ENCODE measurements around the gene NFATC3.

The NFATC3 gene

DNA sequence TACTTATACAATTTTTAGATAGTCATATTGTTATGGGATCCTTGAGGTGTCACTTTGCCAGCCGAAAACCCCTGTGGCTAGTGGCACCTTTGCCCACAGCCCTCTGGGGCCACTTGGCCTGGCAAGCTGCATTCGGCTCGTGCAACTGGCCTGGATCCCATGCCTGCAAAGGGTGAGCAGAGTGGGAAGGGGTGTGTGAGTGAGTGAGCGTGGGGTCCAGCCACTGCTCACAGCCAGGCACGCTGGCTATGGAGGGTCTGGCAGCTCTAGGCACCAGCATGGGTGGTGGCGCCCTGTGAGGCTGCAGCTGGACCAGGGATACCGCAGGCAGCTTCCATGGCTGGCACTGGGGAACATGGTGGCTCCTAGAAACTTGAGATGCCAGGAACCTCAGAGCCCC is 101.7 kb downstream of the NFATC3 start:
- no peak for DNase-seq (ENCODE audit: low read depth in 3 of 3)

DNA sequence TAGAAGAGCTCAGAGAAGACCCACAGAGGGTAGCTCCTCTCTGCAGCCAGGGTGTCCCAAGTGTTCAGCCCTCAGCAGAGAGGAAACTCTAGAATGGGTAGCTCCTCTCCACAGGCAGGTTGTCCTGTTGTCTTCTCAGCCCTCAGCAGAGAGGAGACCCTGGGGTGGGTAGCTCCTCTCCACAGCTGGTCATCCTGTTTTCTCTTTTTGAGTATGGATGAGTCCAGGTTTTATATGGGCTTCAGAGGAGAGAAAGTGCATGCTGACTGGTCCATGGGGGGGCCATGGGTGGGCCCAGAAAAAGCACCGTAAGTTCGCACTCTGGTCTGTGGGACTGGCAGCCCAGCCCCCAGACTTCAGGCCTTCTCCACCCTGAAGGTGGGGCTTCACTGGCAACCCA is 102.3 kb downstream of the NFATC3 start:
- DNase-seq (ENCODE audit: low read depth in 3 of 3): no peak

DNA sequence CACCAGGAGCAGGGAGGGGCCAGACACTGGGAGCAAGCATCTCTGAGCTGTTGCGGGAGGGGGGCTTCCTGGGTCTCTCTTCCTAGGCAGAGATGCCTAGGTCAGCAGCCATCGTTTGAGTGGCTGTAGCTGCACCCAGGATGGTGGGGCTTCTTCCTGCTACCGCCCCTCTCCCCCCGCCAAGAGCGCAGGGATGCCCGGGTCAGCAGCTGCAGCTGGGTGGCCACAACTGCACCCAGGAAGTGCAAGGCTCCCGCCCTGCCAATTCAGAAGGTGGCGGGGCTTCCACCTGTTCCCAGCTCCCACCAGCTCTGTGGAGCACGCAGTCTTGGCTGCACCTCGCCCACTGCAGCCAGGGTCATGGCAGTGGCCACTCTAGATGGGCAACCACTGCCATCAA is 103.0 kb downstream of the NFATC3 start:
- no peak for DNase-seq (ENCODE audit: low read depth in 3 of 3)

DNA sequence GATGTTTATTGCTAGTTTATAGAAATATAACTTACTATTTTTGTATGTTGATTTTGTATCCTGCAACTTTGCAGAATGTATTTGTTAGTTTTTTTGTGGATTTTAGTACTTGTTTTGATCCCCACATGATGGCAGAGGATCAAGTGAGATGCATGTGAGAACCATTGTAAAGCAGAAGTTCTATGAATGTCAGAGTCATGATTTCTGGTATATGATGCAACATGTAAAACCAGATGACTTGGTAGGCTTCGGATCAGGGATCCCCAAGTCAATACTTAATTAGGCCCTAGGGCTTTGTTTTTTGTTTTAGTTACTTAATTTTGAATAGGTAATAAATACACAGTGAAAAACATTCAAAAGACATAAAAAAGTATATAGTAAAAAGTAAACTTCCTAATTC is 104.9 kb downstream of the NFATC3 start:
- DNase-seq (ENCODE audit: low read depth in 3 of 3): no peak

DNA sequence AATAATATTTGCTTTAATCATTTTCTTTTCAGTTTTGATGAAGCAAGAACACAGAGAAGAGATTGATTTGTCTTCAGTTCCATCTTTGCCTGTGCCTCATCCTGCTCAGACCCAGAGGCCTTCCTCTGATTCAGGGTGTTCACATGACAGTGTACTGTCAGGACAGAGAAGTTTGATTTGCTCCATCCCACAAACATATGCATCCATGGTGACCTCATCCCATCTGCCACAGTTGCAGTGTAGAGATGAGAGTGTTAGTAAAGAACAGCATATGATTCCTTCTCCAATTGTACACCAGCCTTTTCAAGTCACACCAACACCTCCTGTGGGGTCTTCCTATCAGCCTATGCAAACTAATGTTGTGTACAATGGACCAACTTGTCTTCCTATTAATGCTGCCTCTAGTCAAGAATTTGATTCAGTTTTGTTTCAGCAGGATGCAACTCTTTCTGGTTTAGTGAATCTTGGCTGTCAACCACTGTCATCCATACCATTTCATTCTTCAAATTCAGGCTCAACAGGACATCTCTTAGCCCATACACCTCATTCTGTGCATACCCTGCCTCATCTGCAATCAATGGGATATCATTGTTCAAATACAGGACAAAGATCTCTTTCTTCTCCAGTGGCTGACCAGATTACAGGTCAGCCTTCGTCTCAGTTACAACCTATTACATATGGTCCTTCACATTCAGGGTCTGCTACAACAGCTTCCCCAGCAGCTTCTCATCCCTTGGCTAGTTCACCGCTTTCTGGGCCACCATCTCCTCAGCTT is 105.8 kb downstream of the NFATC3 start:
- no peak for DNase-seq (ENCODE audit: low read depth in 3 of 3)

DNA sequence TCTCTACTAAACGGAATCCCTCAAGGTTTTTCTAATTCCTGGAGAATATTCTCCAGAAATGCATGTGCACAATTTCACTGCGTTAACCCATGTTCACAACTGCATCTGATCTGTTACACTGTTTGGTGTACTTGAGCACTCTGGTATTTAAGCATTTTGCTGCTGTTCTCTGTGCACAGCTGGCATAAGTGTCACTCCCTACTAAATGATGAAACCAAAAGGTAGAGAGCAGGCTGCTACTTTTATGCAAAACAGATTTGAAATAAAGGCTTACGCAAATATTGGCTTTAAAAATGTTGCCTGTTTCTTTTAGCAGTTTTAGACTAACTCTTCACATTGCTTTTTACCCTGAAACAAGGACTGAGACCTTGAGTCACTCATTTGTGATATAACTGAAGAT is 109.1 kb downstream of the NFATC3 start:
- DNase-seq (ENCODE audit: low read depth in 3 of 3): no peak

DNA sequence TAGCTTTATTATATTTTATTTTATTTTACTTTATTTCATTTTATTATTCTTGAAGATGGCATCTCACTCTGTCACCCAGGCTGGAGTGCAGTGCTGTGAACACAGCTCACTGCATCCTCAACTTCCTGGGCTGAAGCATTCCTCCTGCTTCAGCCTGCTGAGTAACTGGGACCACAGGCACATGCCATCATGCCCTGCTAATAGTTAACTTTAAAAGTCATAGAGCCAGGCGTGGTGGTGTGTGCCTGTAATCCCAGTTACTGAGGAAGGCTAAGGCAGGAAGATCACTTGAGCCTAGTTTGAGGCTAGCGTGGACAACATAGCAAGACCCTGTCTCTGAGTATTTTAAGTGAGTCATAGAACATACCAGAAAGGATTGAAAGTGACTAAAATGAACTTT is 112.1 kb downstream of the NFATC3 start:
- no peak for DNase-seq (ENCODE audit: low read depth in 3 of 3)

DNA sequence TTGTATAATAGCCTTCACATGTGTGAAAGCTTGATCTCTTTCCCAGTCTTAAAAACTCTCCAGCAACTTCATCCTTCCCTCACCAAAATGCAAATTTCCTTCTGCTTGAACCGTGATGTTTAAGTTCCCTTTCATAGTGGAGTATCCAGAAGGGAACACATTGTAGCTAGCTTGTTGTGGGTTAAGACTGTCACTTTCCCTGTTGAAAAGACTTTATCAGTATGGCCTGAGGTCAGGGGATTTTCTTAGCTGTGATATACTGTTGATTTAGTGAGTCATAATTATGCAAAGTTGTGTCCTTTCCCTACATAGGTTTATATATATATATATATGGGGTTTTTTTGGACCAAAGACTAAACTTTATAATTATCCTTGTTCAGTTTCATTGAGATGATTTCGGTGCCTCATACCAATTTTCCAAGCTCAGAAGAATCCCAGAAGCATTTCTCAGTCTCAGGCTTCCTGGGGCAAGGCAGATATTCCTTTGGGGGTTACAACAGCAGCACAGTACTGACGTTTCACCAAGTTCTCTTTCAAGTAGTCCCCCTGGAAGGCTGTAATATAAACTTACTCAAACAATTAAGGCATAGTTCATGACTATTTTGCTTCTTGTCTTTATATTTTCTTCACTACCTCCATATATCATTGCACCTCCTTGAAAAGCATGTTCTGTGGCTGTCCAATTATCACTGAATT is 115.1 kb downstream of the NFATC3 start:
- DNase-seq (ENCODE audit: low read depth in 3 of 3): no peak

DNA sequence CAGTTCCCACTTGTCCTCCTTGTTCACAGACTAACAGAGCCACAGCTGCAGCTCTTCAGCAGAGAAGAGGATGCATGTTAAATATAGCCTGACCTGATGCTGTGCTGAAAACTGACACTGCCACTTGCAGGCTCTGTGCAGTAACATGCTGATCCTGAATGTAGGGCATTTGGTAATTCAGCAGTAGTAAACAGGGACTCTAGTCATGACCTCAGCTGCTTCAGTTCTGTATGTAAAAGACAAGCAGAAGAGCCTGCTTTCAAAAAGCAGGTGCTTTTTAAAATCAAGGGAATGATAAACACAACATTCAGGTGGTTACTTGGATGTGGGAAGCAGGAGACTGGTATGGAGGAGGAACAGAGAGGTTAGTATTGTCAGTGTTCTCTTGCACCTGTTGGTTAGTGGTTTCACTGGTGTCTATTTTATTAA is 116.9 kb downstream of the NFATC3 start:
- no peak for DNase-seq (ENCODE audit: low read depth in 3 of 3)

DNA sequence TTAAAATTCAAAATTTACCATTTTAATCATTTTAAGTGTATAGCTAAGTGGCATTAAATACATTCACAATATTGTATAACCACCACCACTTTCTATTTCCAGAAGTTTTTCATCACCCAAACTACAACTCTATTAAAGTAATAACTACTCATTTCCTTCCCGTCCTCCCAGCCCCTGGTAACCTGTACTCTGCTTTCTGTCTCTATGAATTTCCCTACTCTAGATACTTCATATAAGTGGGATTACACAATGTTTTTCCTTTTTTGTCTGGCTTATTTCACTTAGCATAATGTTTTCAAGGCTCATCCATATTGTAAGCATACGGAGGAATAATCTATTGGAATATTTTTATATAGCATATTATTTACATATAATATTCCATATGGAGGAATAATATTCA is 121.1 kb downstream of the NFATC3 start:
- no peak for DNase-seq (ENCODE audit: low read depth in 3 of 3)

DNA sequence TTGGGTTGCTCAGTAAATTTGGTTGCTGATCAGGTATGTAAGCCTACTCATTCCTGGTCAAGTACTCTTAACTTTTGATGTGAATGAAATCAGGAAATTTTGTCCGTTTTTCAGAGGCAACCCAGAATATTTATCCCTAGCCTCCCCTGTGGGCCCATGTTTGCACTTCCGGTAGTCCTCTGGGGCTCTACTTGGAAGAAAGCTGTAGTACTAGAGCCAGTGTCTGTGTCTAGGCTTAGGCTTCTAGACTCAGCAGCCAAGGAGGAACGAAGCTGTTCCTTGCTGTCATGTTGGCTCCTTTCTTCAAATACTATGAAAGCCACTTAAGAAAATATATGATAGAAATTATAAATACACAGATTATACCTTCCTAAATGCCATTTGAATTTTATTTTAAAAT is 129.6 kb downstream of the NFATC3 start:
- no peak for DNase-seq (ENCODE audit: low read depth in 3 of 3)

DNA sequence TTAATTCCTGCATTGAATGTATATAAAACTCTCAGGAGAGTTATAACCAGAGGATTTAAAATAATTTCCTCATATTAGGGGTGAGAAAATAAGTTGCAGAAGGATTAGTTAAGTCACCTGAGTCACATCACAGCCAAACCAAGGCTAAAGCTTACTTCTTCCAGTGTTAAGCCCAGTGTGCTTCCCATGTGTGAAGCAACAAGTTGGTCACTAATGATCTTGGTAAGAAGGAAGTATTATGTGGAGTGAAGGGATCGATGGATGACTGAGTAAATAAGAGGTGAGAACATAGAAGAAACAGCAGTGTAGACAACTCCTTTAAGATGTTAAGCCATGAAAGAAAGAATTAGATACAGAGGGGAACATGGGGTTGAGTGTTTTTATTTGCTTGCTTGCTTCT is 130.1 kb downstream of the NFATC3 start:
- DNase-seq (ENCODE audit: low read depth in 3 of 3): no peak

DNA sequence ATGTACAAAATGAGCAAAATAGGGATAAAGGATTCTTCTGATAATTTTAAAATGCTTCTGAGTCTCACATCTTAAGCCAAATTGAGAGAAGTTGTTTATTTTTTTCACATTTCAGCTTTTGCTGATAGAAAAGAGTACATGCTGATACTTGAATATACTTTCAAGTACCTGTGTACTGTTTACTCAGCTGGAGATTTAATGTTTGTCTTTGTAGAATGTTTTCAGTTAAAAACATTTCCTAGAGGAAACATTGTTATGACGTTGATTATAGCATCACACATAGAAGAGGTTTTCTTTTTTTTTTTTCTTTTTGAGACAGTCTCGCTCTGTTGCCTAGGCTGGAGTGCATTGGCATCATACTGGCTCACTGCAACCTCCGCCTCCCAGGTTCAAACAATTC is 131.1 kb downstream of the NFATC3 start:
- no peak for DNase-seq (ENCODE audit: low read depth in 3 of 3)

DNA sequence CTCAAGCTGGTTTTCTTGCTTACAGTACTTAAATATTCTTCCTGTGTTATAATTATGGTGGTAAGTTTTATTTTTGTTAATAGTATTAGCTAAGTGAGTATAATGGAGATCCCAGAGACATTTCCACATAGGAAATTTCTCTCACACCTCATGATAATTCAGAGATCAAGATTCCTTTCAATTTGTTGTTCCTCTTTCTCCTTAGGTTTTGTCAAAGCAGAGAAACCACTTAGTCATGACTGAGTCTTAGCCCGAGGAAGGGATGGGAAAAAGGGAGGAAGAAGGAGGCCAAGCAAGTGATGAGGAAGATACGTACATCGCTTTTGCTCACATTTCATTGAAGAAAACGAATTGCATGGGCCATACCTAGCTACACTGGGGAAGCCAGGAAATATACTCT is 132.3 kb downstream of the NFATC3 start:
- DNase-seq (ENCODE audit: low read depth in 3 of 3): no peak

DNA sequence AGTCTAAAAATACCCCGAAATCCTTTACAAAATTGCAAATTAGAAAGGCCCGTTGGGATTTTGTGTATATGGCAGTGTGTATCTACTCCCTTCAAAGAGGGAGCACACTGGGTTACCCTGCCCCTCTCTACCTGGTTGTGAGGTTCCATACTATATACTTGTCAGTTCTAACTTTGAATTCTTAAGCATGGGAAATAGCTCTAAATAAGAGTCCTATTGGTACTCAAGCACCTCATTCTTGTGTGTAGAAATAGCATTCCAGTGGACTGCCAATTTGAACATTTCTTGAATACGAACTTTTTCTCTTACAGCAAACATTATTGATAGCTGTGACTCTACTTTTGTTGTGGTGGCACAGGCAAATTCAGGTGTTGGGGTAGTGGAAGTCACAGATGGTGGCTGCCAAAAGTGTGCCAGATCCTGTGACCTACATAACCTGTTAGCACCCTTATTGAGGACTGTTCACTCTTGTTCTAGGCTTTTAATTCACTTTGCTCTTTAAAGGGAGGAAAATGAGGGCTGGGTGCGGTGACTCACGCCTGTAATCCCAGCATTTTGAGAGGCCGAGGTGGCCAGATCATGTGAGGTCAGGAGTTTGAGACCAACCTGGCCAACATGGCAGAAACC is 134.7 kb downstream of the NFATC3 start:
- DNase-seq (ENCODE audit: low read depth in 3 of 3): no peak

DNA sequence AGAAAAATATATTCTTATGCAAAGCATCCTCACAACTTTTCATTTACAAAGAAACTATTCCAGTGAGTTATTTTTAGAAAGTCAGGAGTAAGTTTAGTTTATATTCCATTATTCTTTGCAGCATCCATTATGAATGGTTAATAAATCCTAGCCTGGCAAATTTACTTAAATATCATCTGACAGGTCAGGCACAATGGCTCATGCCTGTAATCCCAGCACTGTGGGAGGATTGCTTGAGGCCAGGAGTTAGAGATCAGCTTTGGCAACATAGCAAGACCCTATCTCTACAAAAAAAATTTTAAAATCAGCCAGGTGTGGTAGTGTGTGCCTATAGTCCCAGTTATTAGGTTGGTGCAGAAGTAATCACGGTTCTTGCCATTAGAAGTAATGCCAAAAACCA is 137.9 kb downstream of the NFATC3 start:
- DNase-seq (ENCODE audit: low read depth in 3 of 3): no peak

DNA sequence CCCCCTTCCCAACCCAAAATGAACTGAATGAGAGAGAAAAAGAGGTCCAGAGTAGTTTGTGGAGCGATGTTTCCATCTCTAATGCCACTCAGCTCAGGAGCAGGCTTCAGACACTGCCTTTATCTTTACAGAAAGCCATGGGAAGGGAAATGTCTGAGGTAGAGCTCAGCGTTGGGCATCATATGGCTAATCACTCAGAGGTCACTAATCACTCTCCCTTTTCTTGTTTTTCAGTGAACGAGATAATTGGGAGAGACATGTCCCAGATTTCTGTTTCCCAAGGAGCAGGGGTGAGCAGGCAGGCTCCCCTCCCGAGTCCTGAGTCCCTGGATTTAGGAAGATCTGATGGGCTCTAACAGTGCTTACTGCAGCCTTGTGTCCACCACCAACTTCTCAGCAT is 140.9 kb downstream of the NFATC3 start:
- DNase-seq (ENCODE audit: low read depth in 3 of 3): no peak

DNA sequence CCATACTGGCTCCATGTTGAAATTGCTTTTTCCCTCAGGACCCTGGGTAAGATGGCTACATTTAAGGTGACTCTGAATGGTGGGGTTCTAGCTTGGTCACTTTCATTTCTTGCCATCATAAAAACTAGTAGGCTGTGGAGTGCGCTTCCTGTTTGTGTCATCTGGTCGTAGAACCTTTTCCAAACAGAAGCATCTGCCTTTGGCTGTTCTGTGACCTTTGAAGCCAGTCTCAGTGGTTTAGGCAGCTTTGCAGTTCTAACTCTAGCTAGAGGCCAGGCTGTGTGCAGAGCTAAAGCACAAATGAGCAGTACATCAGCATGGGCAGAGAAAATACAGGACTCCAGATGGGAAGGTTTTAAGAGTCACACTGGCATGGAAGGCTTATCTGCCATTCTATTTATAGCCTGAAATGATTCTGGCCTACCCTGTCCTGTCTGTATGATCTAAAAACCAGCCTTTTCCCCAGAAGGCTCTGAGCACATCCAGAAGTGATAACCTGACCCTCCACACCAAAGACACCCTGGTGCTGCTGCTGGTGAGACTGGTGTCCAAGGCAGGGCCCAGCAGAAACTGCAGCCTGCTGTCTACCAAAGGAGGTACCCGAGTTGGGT is 142.1 kb downstream of the NFATC3 start:
- DNase-seq (ENCODE audit: low read depth in 3 of 3): no peak

DNA sequence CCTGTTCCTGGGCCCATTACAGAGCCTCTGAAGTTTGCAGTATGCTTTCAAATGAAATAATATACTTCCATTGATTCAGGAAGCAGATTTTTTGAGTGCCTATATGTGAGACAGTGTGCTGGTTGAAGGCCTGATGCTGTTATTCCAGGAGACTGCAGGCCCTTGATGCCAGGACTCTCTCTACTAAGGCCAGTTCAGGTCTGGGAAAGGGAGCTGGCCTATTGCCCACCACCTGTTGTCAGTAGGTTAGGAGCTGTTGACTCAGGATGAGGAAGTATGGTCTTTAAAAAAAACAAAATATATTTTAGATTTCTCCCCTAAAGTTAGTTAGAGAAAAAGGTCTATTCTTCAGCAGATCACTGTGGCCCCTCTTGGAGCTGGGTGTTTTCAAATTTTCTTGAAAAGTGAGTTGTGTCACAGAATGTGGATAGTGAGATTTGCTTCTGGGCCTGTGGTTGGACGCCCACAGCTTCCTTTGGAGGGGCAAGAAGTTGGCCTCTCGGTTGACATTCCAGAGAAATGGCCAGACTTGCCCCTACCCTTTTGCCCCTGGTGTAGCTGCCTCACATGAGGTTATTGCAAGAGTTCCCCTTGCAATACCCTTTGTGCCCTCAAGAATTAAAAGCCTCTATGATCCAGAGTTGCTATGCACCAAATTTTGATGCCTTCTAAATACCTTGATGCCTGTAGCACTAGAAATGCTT is 142.8 kb downstream of the NFATC3 start:
- DNase-seq (ENCODE audit: low read depth in 3 of 3): no peak

DNA sequence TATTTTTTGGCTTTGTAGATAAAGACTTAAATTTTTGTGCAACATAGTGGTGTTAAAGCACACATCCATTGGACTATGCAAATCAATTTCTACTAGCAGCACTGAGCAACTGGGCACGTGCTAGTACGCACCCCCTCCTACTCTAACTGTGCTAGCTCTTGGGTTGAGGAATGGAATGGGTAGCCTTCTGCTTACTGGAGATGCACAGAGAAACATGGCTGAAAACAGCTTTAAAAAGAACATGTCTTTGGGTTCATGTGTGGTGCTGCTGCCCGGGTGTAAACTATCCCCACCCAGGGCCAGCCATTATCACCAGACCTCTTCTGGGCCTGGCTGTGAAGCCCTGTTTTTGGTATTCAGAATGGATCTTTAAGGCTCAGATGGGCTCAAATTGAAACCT is 143.5 kb downstream of the NFATC3 start:
- DNase-seq (ENCODE audit: low read depth in 3 of 3): no peak

DNA sequence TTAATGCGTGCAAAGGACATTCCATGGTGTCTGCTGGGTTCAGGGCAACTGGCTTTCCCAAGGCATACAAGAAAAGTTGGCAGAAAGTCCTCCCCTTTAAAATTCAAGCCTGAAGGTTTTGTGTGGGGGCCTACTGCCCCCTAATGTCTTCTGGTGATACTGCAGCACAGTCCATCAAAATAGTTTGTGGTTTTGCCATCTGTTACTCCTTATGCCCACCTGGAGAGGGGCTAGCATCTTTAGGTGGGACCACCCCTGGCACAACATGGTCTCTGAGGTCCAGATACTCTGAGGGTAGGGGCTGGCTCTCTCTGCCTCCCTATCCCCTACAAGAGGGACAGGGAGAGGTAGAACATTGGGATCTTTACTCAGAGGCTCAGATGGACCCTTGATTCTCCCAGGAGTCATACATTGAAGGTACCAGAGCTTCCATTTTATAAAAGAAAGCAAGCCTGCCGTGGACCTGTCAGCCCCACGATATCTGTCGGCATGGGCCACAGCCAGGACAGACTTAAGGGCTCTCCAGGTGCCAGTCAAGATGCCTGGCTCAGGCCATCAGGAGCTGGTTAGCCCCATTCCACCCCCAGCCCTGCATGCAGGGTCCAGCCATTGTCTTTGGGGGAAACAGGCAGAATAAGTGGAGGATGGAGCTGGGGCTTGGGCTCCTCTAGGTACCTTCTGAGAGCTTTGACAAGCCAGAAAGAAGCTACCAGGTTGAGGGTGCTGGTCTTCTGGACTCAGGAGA is 144.4 kb downstream of the NFATC3 start:
- peak in 1 of 3 experiments; percentile 28 for DNase-seq (ENCODE audit: low read depth in 3 of 3)

Data from stimulated activated CD4-positive, alpha-beta T cell treated with anti-CD3 and anti-CD28 coated beads, TNF-alpha, amount 100 ng/mL, for 4 hours (primary cell).